Activated B cell treated with CpG ODN at 0.5 μM for 24 hours (primary cell): Measurements from ENCODE around the gene MBNL2. TPM values are rescaled to one million over a fixed set of nuclear protein-coding genes. Genes with fewer than 3 reads are reported as not detected.

Source experiments
- ATAC-seq: fragments of 200-7000 bp; cut with Tn5 transposase; one replicate; pipeline ENCODE4 v1.10.0; 2021; ENCODE audit warnings: low read depth, mild to moderate bottlenecking, moderate library complexity
- CTCF ChIA-PET: fragments of 350-600 bp; sonication (Branson Sonifier 250); formaldehyde crosslinking; loops from one replicate; lab custom pipeline; 2021; ENCODE audit warnings: antibody characterized with exemption; lab: Charles Lee
- POLR2A ChIA-PET: fragments of 350-600 bp; sonication (Branson Sonifier 250); formaldehyde crosslinking; loops from one replicate; lab custom pipeline; 2021; ENCODE audit warnings: antibody characterized with exemption; lab: Charles Lee
- DNase-seq: peaks from one replicate; pipeline ENCODE4 v3.0.0; 2022
- H3K27ac Mint-ChIP-seq: one replicate; pipeline ENCODE4 v1.8.0; 2020; ENCODE audit warnings: mixed read lengths
- H3K27me3 Mint-ChIP-seq: one replicate; pipeline ENCODE4 v1.8.0; 2021; ENCODE audit warnings: mixed read lengths
- H3K36me3 Mint-ChIP-seq: one replicate; pipeline ENCODE4 v1.8.0; 2021; ENCODE audit warnings: low read depth, mixed read lengths
- H3K4me1 Mint-ChIP-seq: one replicate; pipeline ENCODE4 v1.8.0; 2021; ENCODE audit warnings: mixed read lengths
- H3K4me3 Mint-ChIP-seq: one replicate; pipeline ENCODE4 v1.8.0; 2020; ENCODE audit warnings: mild to moderate bottlenecking, mixed read lengths
- H3K9me3 Mint-ChIP-seq: one replicate; pipeline ENCODE4 v1.8.0; 2020; ENCODE audit warnings: mixed read lengths
- intact Hi-C: fragments of 100-400 bp; cut with micrococcal nuclease; formaldehyde crosslinking; loops from one replicate; pipeline ENCODE4 v1.15.1; 2024
- total RNA-seq: library from RNA; stranded (reverse); gene quantifications from 2 replicates; pipeline ENCODE4 v1.2.3, GENCODE V29; 2022
- TF ChIP-seq, protein P1 (sequence below): fragments of 200-600 bp; IDR thresholded peaks from one replicate; pipeline ENCODE4 v1.8.0; 2022; ENCODE audit warnings: antibody characterized with exemption, mild to moderate bottlenecking

Gene MBNL2
- total RNA-seq, 1 donor from 2014 or later, result 18.8 TPM

DNA sequence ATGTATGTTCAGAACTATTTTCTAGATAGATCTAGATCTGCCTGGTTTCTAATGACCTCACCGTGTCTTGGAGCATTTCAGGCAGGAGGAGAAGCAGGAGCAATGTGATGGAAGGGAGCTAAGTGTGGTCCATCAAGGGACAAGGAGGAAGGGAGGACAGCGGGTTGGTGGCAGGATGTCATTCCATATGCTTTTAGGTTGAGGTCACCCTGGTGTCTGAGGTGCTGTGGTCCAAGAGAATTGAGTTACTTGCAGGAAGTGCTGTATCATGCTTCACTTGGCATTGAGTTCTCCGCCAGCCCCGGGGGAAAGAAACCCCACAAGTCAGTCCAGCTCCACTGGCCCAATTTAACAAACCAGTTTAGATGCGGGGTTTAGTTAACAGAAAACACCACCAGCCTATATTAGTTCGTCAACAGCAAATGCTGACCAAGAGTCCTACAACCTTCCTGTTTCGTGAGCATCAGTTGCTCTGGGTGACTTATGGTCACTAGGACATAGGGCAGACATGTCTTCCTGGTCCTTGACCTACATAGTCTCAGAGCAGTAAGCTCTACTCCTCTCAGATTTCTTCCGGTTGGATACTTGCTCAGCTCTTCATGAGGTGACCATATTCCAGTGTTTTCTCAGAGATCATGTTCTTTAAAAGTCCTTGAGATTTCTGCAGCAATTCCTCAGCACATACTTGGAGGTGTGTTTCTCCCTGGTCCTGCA is 79.4 kb downstream of the MBNL2 start:
- DNase-seq (no peak), ATAC-seq (no peak)
- H3K9me3 Mint-ChIP-seq, result no peaks in the 10 kb centered on the region
- H3K27ac Mint-ChIP-seq, result no peak overlapping the region
- H3K27me3 Mint-ChIP-seq, result no peaks in the 10 kb centered on the region
- POLR2A ChIA-PET, result interaction anchor here (0.5 kb wide), 1 partner anchor 32 kb away, joined by 3 read pairs; no protein-coding TSS in a partner anchor
- CTCF ChIA-PET, result no interaction called here
- peaks cover 19% of the 10 kb centered on the region for H3K4me1 Mint-ChIP-seq
- H3K4me3 Mint-ChIP-seq, result no peak overlapping the region
- intact Hi-C loops, result no loop called here
- TF ChIP-seq, protein P1, sequence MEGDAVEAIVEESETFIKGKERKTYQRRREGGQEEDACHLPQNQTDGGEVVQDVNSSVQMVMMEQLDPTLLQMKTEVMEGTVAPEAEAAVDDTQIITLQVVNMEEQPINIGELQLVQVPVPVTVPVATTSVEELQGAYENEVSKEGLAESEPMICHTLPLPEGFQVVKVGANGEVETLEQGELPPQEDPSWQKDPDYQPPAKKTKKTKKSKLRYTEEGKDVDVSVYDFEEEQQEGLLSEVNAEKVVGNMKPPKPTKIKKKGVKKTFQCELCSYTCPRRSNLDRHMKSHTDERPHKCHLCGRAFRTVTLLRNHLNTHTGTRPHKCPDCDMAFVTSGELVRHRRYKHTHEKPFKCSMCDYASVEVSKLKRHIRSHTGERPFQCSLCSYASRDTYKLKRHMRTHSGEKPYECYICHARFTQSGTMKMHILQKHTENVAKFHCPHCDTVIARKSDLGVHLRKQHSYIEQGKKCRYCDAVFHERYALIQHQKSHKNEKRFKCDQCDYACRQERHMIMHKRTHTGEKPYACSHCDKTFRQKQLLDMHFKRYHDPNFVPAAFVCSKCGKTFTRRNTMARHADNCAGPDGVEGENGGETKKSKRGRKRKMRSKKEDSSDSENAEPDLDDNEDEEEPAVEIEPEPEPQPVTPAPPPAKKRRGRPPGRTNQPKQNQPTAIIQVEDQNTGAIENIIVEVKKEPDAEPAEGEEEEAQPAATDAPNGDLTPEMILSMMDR, result no peak
- peaks cover 16% of the 10 kb centered on the region for H3K36me3 Mint-ChIP-seq

GRCh38 chr13:97302611-97303010 is 80.5 kb downstream of the MBNL2 start:
- Mint-ChIP-seq H3K27ac (no peak overlapping the region), H3K9me3 (no peaks in the 10 kb centered on the region), H3K36me3 (peaks cover 8% of the 10 kb centered on the region), H3K27me3 (no peaks in the 10 kb centered on the region), H3K4me1 (peaks cover 15% of the 10 kb centered on the region), H3K4me3 (no peak overlapping the region)
- DNase-seq, result no peak
- POLR2A ChIA-PET, result no interaction called here
- intact Hi-C loops, result no loop called here
- TF ChIP-seq, protein P1, result no peak
- ATAC-seq, result no peak
- CTCF ChIA-PET, result no interaction called here

GRCh38 chr13:97306106-97306505 is 84.0 kb downstream of the MBNL2 start:
- ATAC-seq, result no peak
- POLR2A ChIA-PET, result no interaction called here
- Mint-ChIP-seq H3K27ac (no peak overlapping the region), H3K4me3 (no peak overlapping the region), H3K27me3 (no peaks in the 10 kb centered on the region), H3K4me1 (peaks cover 12% of the 10 kb centered on the region), H3K36me3 (peaks cover 18% of the 10 kb centered on the region), H3K9me3 (no peaks in the 10 kb centered on the region)
- CTCF ChIA-PET, result no interaction called here
- intact Hi-C loops, result no loop called here
- TF ChIP-seq, protein P1, result no peak
- DNase-seq, result no peak

DNA sequence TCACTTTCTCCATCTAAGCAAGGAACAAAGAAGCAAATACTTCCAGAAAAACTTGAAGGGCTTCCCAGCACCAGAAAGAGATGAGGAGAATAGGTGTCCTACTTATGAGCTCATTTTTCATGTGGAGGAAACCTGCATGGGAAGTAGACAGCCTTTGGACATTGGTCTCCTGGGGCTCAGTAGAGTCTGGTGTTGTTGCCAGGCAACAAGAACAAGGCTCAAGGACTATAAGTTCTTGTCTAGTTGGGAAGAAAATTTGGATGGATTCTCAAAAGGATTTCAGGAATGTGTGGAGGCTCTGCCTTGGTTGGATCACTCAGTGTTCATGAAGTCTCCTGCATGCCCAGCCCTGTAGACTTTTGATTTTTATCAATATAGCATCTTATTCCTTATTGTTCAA is 84.5 kb downstream of the MBNL2 start:
- Mint-ChIP-seq H3K36me3 (peaks cover 19% of the 10 kb centered on the region), H3K9me3 (no peaks in the 10 kb centered on the region), H3K4me1 (peaks cover 12% of the 10 kb centered on the region), H3K27ac (no peak overlapping the region), H3K4me3 (no peak overlapping the region), H3K27me3 (no peaks in the 10 kb centered on the region)
- intact Hi-C loops, result no loop called here
- ATAC-seq (no peak), DNase-seq (no peak)
- CTCF ChIA-PET, result no interaction called here
- POLR2A ChIA-PET, result no interaction called here
- TF ChIP-seq, protein P1, result no peak

DNA sequence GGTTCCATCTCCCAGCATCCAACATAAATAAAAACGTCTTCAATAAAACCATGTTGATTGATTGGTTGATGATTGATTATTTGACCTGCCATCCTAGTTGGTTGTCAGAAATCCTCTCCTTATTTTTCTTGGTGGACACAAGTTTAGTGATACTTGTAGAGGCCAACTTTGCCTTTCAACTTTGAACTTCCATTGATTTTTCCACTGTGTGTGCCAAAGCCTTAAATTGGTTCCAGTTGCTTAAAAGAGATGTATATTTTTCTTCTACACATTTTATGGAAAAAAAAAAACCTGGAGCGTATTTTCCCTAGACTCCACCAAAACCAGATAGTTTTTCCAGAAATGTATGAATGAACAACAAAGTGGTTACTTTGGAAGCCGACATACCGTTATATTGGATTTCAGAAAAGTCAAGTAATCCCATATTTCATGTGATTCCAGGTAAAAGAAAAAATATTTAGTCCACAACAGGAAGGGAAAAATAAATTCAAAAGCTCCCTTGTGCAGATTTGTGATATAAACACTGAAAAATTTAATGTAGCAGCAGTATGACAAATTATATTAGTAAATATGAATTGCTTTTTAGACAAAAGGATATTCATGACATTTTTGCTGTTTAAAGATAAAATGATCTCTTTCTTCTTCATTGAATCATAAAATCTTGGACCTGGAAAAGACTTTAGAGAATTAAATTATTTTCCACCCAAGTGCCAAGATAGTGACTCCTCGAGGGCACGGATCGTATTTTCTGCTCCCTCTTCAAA is 85.2 kb downstream of the MBNL2 start:
- ChIA-PET POLR2A (no interaction called here), CTCF (no interaction called here)
- peaks cover 25% of the 10 kb centered on the region for H3K36me3 Mint-ChIP-seq
- TF ChIP-seq, protein P1, result no peak
- no peaks in the 10 kb centered on the region for H3K27me3 Mint-ChIP-seq
- ATAC-seq (no peak), DNase-seq (no peak)
- no peaks in the 10 kb centered on the region for H3K9me3 Mint-ChIP-seq
- no peak overlapping the region for H3K4me3 Mint-ChIP-seq
- H3K27ac Mint-ChIP-seq, result no peak overlapping the region
- intact Hi-C loops, result no loop called here
- H3K4me1 Mint-ChIP-seq, result peaks cover 12% of the 10 kb centered on the region
